Lung (tissue), 12 donors: Measurements from ENCODE around the gene ZBTB47. TPM values are rescaled to one million over a fixed set of nuclear protein-coding genes. Genes with fewer than 3 reads are reported as not detected.
A peak's percentile ranks its signal among the peaks of the same experiment; 100 is the strongest.

Experiments
- ATAC-seq: fragments of 200-7000 bp; cut with Tn5 transposase; one replicate; pipeline ENCODE4 v1.9.1; 2020; ENCODE audit warnings: moderate number of reproducible peaks; ENCODE audit not compliant: insufficient read depth, low FRiP score
- DNase-seq, 3 donors: peaks; one replicate each; pipeline ENCODE4 v3.0.0-alpha.2; 2013 to 2017
- H3K27ac ChIP-seq, 2 donors: one replicate each; pipeline ENCODE4 v1.5.1; 2013; ENCODE audit warnings: mild to moderate bottlenecking in 2 of 2, moderate library complexity in 2 of 2, control low read depth in 1 of 2, inconsistent platforms in 1 of 2, low read depth in 1 of 2, low read length in 1 of 2
- H3K27me3 ChIP-seq, 3 donors: one replicate each; pipeline ENCODE4 v1.5.1; 2013; ENCODE audit warnings: low read length in 2 of 3; ENCODE audit not compliant: control insufficient read depth in 3 of 3, insufficient read depth in 3 of 3
- H3K36me3 ChIP-seq, 4 donors: one replicate each; pipeline ENCODE4 v1.5.1; 2013; ENCODE audit warnings: low read length in 4 of 4, mild to moderate bottlenecking in 1 of 4, moderate library complexity in 1 of 4; ENCODE audit not compliant: control insufficient read depth in 4 of 4, insufficient read depth in 4 of 4
- H3K4me1 ChIP-seq, 5 donors: one replicate each; pipeline ENCODE4 v1.5.1; 2013; ENCODE audit warnings: low read length in 5 of 5, mild to moderate bottlenecking in 2 of 5, moderate library complexity in 1 of 5; ENCODE audit not compliant: control insufficient read depth in 5 of 5, insufficient read depth in 5 of 5
- H3K4me3 ChIP-seq: one replicate; pipeline ENCODE4 v1.5.1; 2013; ENCODE audit warnings: mild to moderate bottlenecking, control low read depth, moderate library complexity
- H3K9ac ChIP-seq, 2 donors: one replicate each; pipeline ENCODE4 v1.5.1; 2013; ENCODE audit warnings: low read length in 2 of 2, control low read depth in 1 of 2; ENCODE audit not compliant: insufficient read depth in 1 of 2
- H3K9me3 ChIP-seq, 4 donors: one replicate each; pipeline ENCODE4 v1.5.1; 2013; ENCODE audit warnings: low read length in 3 of 4, mild to moderate bottlenecking in 1 of 4, moderate library complexity in 1 of 4; ENCODE audit not compliant: control insufficient read depth in 4 of 4, insufficient read depth in 3 of 4
- CTCF ChIP-seq: IDR thresholded peaks from 2 replicates; pipeline ENCODE4 v1.5.1; 2012; ENCODE audit warnings: mild to moderate bottlenecking; ENCODE audit errors: control extremely low read depth, extremely low read depth
- WGBS, 2 donors: extraction: QIAGEN DNeasy Blood & Tissue Kit; methylation state at CpG; one replicate each; pipeline ENCODE4 v1.1.7; 2013; 5-methylcytosine and 5-hydroxymethylcytosine counted together
- polyA plus RNA-seq, 2 donors: library from polyadenylated mRNA; stranded (reverse); fragments of 200-250 nt; gene quantifications; one replicate each; pipeline ENCODE4 v1.2.1, GENCODE V29; 2013
- total RNA-seq, 2 donors: library from RNA; depleted of rRNA in 1 of 2; stranded (reverse); fragments of >200 nt in 1 of 2; gene quantifications; one replicate each; pipeline ENCODE4 v1.2.1, GENCODE V29; 2014 to 2021
- donor health status: control.
- donor health status: control.
- donor health status: Bipolar disorder and iron deficiency.
- donor health status: healthy.
- donor health status: DM: yes; HTN: yes; CAD: no.

ZBTB47 gene
- total and polyA plus RNA-seq, 4 donors = 8.6 to 34.1 (median 15.8) TPM

GRCh38 chr3:42655331-42655888, 1.9 kb downstream of the ZBTB47 start:
- no peak for TF ChIP-seq CTCF
- H3K9me3 ChIP-seq = no peaks in the 10 kb centered on the region
- H3K4me3 ChIP-seq = no peak overlapping the region
- peak overlapping the region; percentile 17 to 51 for H3K9ac ChIP-seq
- DNase-seq = peak; percentile 41 to 52 (median 43)
- WGBS, 2 donors = 60 to 62% methylated on average over 4 of the region's 4 CpGs
- H3K4me1 ChIP-seq = peaks cover 3 to 32% (median 24%) of the 10 kb centered on the region in 5 donors
- no peaks in the 10 kb centered on the region for H3K27me3 ChIP-seq
- H3K36me3 ChIP-seq = peaks cover 0 to 17% (median 0%) of the 10 kb centered on the region in 4 donors
- ATAC-seq = no peak
- peak overlapping the region; percentile 90 to 97 for H3K27ac ChIP-seq

- Histone ChIP-seq H3K9ac (no peak overlapping the region), H3K4me3 (no peak overlapping the region), H3K36me3 (peaks cover 0 to 17% (median 0%) of the 10 kb centered on the region in 4 donors), H3K27ac (peak overlapping the region; percentile 33 to 97), H3K9me3 (no peaks in the 10 kb centered on the region), H3K4me1 (peaks cover 3 to 32% (median 25%) of the 10 kb centered on the region in 5 donors), H3K27me3 (no peaks in the 10 kb centered on the region)
- no peak for ATAC-seq
- 86 to 90% methylated on average over 6 of the region's 6 CpGs for WGBS, 2 donors
- no peak for DNase-seq
- no peak for TF ChIP-seq CTCF
Measured at GRCh38 chr3:42655980-42656679, 2.6 kb downstream of the ZBTB47 start.

- 91 to 93% methylated on average over 9 of the region's 9 CpGs for WGBS, 2 donors
- Histone ChIP-seq H3K4me3 (no peak overlapping the region), H3K9me3 (no peaks in the 10 kb centered on the region), H3K9ac (no peak overlapping the region), H3K4me1 (peaks cover 3 to 31% (median 19%) of the 10 kb centered on the region in 5 donors), H3K36me3 (peaks cover 0 to 17% (median 0%) of the 10 kb centered on the region in 4 donors), H3K27ac (peak overlapping the region in 1 of 2 donors; percentile 9), H3K27me3 (no peaks in the 10 kb centered on the region)
- DNase-seq (no peak), ATAC-seq (no peak)
- TF ChIP-seq CTCF = no peak
Measured at GRCh38 chr3:42656680-42657610, 3.4 kb downstream of the ZBTB47 start.
